CD4-positive, alpha-beta T cell treated with Interleukin-6 at 100 ng/mL for 8 hours (primary cell): ENCODE results near the gene MSLN.

Source experiments
- DNase-seq: peaks from one replicate; pipeline ENCODE4 v3.0.0-alpha.2; 2020; ENCODE audit warnings: mixed read lengths, low spot score

The MSLN gene

GRCh38 chr16:793414-793813 is 32.9 kb downstream of the MSLN start:
- no peak for DNase-seq

- no peak for DNase-seq
Measured at GRCh38 chr16:794091-794822, 33.7 kb downstream of the MSLN start.

- no peak for DNase-seq
Measured at GRCh38 chr16:794853-795466, 34.4 kb downstream of the MSLN start.

- no peak for DNase-seq
Measured at GRCh38 chr16:795580-796229, 35.2 kb downstream of the MSLN start.

DNA sequence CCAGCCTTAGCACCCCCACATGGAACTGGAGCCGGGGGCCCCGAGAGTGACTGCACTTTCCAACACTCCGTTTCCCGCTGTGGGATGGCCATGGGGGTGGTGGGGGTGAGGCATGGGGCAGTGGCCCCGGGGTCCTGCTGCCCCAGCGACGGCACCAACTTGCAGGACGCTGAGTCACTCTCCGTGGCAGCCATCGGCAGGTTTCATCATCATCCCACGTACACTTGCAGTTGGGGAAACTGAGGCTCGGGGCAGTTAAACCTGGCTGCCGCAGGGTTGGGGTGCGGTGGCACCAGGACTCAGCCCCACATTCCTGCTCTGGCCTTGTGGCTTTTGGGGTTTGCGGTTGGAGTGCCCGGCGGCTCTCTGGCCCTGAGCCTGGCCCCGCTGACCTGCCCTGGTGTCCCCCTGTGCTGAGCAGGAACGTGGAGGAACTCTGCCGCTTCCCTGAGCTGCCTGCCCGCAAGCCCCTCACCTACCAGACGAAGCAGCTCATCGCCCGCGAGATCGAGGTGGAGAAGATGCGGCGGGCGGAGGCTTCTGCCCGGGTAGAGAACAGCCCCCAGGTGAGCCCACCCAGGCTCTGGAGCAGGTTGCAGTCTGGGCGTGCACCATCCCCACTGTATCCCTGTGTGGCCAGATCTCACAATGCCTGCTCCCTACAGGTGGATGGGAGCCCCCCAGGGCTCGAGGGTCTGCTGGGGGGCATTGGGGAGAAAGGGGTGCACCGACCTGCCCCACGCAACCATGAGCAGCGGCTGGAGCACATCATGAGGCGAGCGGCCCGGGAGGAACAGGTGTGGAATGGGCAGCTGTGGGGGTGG is 36.0 kb downstream of the MSLN start:
- DNase-seq, result no peak

- DNase-seq, result no peak
Measured at GRCh38 chr16:797120-797420, 36.5 kb downstream of the MSLN start.

GRCh38 chr16:797686-798085 is 37.2 kb downstream of the MSLN start:
- DNase-seq, result no peak

GRCh38 chr16:798666-799065 is 38.1 kb downstream of the MSLN start:
- no peak for DNase-seq

DNA sequence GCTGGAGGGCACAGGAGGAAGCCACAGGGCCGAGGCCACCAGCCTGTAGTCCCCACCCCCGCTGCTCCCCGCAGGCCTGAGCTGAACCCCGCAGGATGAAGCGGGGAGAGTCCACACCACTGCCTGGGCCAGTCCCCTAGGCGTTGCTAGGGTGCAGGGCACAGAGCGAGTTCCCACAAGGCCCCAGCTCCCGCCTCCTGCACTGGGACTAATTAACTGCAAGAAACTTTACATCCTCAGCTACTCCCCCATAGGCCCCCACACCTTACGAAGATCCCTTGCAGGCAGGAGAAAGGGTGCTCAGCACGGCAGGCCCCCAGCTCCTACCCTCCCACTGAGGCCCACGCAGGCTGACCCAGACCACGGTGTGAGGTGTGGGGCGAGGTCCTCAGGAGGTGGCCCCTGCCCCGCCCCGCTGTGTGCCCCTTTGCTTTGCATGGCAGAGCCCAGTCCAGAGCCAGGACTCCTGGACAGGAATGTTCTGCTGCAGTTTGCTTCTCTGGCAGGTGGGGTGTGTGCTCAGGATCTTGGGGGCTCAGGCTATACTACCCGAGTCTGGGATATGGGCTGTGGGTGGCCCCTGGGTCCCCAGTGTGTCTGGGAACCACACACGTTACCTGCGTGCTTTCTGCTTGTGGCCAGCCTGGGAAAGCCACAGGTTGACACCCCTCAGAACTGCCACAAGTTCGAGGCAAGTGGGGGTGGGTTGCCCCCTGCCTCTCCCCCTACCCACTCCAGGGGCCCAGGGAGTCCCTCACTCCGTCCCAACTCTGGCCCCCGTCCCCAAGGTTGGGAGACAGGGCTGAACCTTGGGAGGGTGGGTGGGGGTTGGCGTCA is 38.8 kb downstream of the MSLN start:
- DNase-seq, result no peak

DNA sequence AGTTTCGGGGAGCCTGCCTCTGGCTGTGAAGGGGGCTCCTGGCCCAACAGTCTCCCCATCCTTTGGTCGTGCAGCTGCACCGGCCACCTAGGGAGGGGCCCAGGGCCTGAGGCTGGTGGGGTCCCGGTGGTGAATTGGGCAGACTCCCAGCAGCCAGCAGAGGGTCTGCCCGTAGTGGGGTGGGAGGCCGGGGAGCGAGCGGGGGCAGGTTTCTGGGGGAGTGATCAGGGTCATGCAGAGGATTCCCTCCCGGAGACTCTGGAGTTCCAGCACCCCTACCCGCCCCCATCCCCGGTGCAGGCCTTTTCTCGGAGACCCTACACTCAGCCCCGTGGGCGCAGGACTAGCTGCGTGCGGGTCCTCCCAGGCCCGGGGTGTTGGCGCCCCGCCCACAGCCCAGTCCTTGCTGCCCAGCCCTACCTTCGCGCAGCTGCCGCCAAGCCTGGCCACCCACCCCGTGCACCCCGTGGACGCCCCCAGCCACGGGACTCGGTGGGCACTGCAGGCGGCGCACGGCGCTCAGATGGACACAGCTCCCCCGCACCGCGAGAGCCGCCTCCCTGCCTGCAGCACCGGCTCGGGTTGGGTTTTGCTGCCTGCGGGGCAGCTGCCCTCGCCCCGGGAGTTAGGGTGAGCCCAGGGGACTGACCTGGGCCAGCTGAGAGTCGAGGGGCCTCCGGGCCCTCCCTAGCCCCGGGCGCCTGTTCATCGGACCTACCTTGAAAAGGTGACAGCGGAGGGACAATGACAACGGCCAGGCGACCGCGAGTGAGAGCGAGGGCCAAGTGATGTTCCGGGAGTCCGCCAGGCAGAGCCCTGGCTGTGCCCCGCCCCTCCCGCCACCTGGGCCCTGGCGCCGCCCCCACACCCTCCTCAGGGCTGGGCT is 39.7 kb downstream of the MSLN start, which contains the start of gene GNG13:
Gene GNG13 (minus strand): TSS at position 787 of the 886 bp plus-strand sequence. CDS start 1,657 bp downstream, outside the sequence.
- DNase-seq, result no peak

- no peak for DNase-seq
Measured at GRCh38 chr16:800834-801511, 40.4 kb downstream of the MSLN start.

DNA sequence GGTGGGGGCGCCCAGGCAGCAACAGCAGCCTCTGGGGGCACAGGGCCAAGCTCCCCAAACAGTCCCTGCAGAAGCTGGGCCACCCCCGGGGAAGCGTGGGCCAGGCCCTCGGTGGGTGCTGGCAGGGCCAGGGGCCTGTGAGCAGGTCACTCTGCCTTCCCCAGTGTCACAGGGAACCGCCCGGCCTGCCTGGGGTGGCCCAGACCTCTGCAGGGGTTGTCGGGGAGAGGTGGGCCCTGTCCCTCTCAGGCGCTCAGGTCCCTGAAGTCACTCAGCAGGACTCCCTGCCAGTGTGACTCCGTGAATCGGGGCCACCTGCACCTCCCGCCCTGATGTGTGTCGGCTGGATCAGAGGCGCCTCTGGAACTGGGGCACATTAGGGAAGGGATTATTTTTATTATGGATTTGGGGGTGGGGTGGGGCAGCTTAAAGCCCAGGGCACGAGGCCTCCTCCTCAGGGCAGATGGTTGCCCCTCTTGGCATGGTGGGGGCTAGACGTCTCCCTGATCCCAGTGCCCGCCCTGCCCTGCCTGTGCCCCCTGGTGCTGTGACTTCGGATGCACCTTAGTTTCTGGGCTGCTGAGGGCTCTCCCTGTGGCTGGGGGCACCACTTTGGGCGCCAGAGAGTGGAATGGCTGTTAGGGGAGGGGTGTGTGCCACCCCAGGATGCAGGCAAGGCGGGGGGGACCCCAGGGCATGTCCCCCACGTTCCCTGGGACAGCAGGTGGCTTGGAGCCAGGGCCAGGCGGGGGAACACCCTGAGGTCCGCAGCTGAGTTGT is 41.2 kb downstream of the MSLN start:
- no peak for DNase-seq

- DNase-seq, result no peak
Measured at GRCh38 chr16:802461-802860, 41.9 kb downstream of the MSLN start.

DNA sequence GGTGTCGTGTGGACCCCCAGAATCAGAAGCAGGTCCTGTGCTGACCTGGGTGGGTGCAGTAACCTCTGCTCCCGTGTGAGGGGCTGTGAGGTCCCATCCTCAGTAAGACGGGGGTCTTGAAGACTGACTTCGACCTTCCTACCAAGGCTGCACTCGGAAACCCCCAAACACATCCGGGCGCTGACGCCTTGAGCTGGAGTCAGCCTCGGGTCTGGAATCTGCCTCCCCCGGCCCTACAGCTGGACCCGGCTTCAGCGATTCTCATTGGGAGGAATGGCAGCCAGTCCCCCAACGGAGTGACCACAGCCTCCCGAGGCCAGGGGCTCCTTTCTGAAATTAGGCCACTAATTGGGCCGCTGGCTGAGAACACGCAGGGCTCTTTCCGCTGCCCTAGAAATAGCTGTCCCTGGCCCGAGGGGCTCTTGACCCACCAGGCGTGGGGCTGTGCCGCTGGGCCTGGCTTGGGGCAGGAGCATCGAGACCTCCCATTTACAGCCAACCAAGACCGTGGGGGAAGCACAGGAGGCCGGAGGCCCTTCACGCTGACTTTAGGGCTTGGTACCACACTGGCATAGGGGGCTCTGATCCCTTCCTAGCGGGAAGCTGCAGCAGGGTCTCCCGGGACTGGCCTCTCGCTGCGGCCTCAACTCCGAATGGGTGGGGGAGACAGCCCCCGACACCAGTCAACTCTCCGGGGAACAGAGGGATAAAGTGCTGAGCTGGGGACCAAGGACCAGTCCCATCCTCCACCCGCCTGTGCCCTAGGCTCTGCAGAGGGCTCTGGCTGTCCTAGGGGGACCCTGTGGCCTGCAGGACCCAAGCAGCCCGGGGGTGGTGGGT is 42.6 kb downstream of the MSLN start:
- DNase-seq, result no peak

DNA sequence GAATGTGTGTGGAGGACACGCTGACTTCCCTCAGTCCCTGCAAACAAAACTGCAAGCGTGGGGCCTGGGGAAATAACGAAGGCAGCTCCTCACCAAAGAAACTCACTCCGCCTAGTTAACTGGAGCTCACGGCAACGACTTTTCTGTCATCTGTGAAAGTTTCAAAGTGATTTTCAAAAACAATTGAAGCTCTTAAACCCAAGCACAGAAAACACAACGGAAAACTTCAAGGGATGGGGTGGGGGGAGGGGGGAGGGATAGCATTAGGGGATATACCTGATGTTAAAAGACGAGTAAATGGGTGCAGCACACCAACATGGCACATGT is 43.2 kb downstream of the MSLN start:
- DNase-seq, result no peak

- no peak for DNase-seq
Measured at GRCh38 chr16:804193-805048, 43.9 kb downstream of the MSLN start.

DNA sequence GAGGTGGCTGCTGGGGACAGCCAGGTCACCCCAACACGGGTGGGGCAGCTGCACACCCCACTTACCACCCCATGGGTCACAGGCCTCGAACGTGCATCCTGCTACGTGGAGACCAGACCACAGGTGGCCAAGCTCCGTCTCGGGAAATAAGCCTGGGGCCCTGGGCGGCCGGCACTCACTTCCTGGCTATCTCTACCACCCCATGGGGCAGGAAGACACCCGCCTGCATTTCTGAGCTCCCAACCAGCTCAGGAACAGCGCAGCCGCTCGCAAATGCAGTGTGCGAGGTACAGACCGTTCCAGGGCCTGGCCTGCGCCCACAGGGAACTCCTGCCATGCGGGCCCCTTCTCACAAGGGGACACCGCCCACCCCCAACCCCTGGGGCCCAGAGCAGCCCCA is 44.9 kb downstream of the MSLN start:
- no peak for DNase-seq
